Astrocyte (in vitro differentiated cells and primary cell): Measurements from ENCODE around the gene MYO1E. TPM values are rescaled to one million over a fixed set of nuclear protein-coding genes. Genes with fewer than 3 reads are reported as not detected.

Experiments used
- DNase-seq: peaks from one replicate; pipeline ENCODE4 v3.0.0-alpha.2; 2010; ENCODE audit warnings: low read depth
- FAIRE-seq: peaks from 2 replicates; lab custom pipeline; 2011; peaks lifted over from hg19 to GRCh38; lab: Jason Lieb, UNC
- H2AFZ ChIP-seq: 2 replicates; pipeline ENCODE4 v1.6.0; 2012; ENCODE audit warnings: low read depth, low read length, inconsistent platforms
- H3K27ac ChIP-seq: 2 replicates; pipeline ENCODE4 v1.5.1; 2011; ENCODE audit warnings: low read depth, low read length, inconsistent platforms
- H3K27me3 ChIP-seq: 2 replicates; pipeline ENCODE4 v1.6.0; 2011; ENCODE audit warnings: low read length, inconsistent platforms; ENCODE audit not compliant: insufficient read depth
- H3K36me3 ChIP-seq: 2 replicates; pipeline ENCODE4 v1.5.1; 2011; ENCODE audit warnings: low read length, inconsistent platforms; ENCODE audit not compliant: insufficient read depth
- H3K4me1 ChIP-seq: 2 replicates; pipeline ENCODE4 v1.5.1; 2011; ENCODE audit warnings: low read length, inconsistent platforms; ENCODE audit not compliant: insufficient read depth
- H3K4me2 ChIP-seq: 2 replicates; pipeline ENCODE4 v1.6.0; 2012; ENCODE audit warnings: low read length, inconsistent platforms
- H3K4me3 ChIP-seq: 2 replicates; pipeline ENCODE4 v1.5.1; 2011; ENCODE audit warnings: low read depth, mild to moderate bottlenecking, low read length, inconsistent platforms; ENCODE audit not compliant: insufficient read depth
- H3K79me2 ChIP-seq: 2 replicates; pipeline ENCODE4 v1.6.0; 2012; ENCODE audit warnings: mild to moderate bottlenecking, low read length, inconsistent platforms; ENCODE audit not compliant: insufficient read depth
- H3K9ac ChIP-seq: 2 replicates; pipeline ENCODE4 v1.6.0; 2012; ENCODE audit warnings: mild to moderate bottlenecking, low read length, inconsistent platforms
- H3K9me3 ChIP-seq: 2 replicates; pipeline ENCODE4 v1.5.1; 2012; ENCODE audit warnings: low read depth, mild to moderate bottlenecking, low read length, inconsistent platforms; ENCODE audit not compliant: insufficient read depth
- H4K20me1 ChIP-seq: 2 replicates; pipeline ENCODE4 v1.6.0; 2012; ENCODE audit warnings: low read length, inconsistent platforms; ENCODE audit not compliant: insufficient read depth
- H3K27ac Mint-ChIP-seq: one replicate; pipeline ENCODE4 v1.8.0; 2021; ENCODE audit warnings: mild to moderate bottlenecking, mixed read lengths; ENCODE audit not compliant: unreplicated experiment
- H3K27me3 Mint-ChIP-seq: one replicate; pipeline ENCODE4 v1.8.0; 2021; ENCODE audit warnings: low read depth, mixed read lengths; ENCODE audit not compliant: unreplicated experiment
- H3K36me3 Mint-ChIP-seq: one replicate; pipeline ENCODE4 v1.8.0; 2021; ENCODE audit warnings: low read depth, mixed read lengths; ENCODE audit not compliant: unreplicated experiment
- H3K4me1 Mint-ChIP-seq: one replicate; pipeline ENCODE4 v1.8.0; 2021; ENCODE audit warnings: low read depth, mixed read lengths; ENCODE audit not compliant: unreplicated experiment
- H3K4me3 Mint-ChIP-seq: one replicate; pipeline ENCODE4 v1.8.0; 2021; ENCODE audit warnings: mild to moderate bottlenecking, moderate library complexity, mixed read lengths; ENCODE audit not compliant: unreplicated experiment
- H3K9me3 Mint-ChIP-seq: one replicate; pipeline ENCODE4 v1.8.0; 2021; ENCODE audit warnings: mild to moderate bottlenecking, mixed read lengths; ENCODE audit not compliant: unreplicated experiment
- EZH2 ChIP-seq: IDR thresholded peaks from 2 replicates; pipeline ENCODE4 v1.6.1; 2012; ENCODE audit warnings: mild to moderate bottlenecking, low read length, inconsistent platforms; ENCODE audit not compliant: insufficient read depth
- total RNA-seq: library from RNA; stranded (reverse); gene quantifications from 2 replicates; pipeline ENCODE4 v1.2.1, GENCODE V29; 2021
- TF ChIP-seq, protein P1 (sequence below): IDR thresholded peaks from 2 replicates; pipeline ENCODE4 v1.5.1; 2011; ENCODE audit warnings: low read depth, mild to moderate bottlenecking, inconsistent platforms, low read length, moderate library complexity; ENCODE audit not compliant: insufficient read depth

MYO1E gene
- total RNA-seq, 1 donor from 2014 or later: 227 TPM

- TF ChIP-seq, protein P1, sequence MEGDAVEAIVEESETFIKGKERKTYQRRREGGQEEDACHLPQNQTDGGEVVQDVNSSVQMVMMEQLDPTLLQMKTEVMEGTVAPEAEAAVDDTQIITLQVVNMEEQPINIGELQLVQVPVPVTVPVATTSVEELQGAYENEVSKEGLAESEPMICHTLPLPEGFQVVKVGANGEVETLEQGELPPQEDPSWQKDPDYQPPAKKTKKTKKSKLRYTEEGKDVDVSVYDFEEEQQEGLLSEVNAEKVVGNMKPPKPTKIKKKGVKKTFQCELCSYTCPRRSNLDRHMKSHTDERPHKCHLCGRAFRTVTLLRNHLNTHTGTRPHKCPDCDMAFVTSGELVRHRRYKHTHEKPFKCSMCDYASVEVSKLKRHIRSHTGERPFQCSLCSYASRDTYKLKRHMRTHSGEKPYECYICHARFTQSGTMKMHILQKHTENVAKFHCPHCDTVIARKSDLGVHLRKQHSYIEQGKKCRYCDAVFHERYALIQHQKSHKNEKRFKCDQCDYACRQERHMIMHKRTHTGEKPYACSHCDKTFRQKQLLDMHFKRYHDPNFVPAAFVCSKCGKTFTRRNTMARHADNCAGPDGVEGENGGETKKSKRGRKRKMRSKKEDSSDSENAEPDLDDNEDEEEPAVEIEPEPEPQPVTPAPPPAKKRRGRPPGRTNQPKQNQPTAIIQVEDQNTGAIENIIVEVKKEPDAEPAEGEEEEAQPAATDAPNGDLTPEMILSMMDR: no peak
- no peak for TF ChIP-seq EZH2
- peaks cover 52% of the 10 kb centered on the region for H3K4me1 ChIP-seq
- no peaks in the 10 kb centered on the region for H3K27me3 ChIP-seq
- Mint-ChIP-seq H3K27ac (no peak overlapping the region), H3K9me3 (no peaks in the 10 kb centered on the region), H3K36me3 (peaks cover 16% of the 10 kb centered on the region), H3K27me3 (no peaks in the 10 kb centered on the region), H3K4me3 (no peak overlapping the region), H3K4me1 (peaks cover 40% of the 10 kb centered on the region)
- H3K79me2 ChIP-seq: no peaks in the 10 kb centered on the region
- peak overlapping the region; percentile 69 for H3K9ac ChIP-seq
- H3K4me3 ChIP-seq: no peak overlapping the region
- H3K27ac ChIP-seq: peak overlapping the region; percentile 94
- DNase-seq: no peak
- FAIRE-seq: no peak
- no peaks in the 10 kb centered on the region for H4K20me1 ChIP-seq
- H3K4me2 ChIP-seq: no peak overlapping the region
- H3K36me3 ChIP-seq: peaks cover 16% of the 10 kb centered on the region
- H2AFZ ChIP-seq: no peak overlapping the region
- H3K9me3 ChIP-seq: no peaks in the 10 kb centered on the region
Observed at GRCh38 chr15:59171067-59171397, 201.6 kb downstream of the MYO1E start.

DNA sequence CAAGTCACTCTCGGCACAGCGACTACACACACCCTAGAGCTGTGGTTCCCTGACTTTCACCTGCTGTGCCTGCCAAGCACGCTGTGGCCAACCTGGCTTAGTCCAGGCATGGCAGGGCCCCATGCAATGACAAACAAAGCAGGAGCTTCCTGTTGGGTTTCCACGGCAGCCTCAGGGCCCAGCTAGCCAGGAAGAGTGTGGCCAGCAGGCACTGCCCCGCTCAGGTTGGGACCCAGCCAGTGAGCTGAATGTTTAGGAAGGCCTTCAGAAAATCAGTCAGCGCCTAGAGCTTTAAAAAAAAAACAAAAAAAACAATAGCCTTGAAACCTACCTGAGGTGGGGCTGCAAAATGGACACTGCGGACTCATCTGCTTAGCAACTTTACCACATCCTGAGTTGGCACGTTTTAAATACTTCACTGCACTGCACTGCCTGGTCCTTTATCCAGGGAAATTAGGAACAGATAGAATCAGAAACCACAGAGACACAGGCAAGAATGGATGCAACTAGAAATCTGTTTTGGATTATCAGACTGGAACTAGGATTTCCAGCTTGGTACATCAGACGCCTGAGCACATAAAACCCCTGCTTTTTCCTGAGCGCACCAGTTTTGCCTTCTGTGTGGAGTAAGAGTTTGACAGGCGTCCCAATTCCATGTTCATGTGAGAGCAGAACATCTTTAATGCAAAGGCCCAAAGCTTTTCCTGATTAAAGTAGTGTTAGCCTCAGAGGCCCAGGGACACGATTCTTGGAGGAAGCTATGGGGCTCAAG is 202.2 kb downstream of the MYO1E start:
- Histone ChIP-seq H3K9ac (peak overlapping the region; percentile 69), H3K4me1 (peaks cover 53% of the 10 kb centered on the region), H2AFZ (no peak overlapping the region), H3K36me3 (peaks cover 16% of the 10 kb centered on the region), H4K20me1 (no peaks in the 10 kb centered on the region), H3K9me3 (no peaks in the 10 kb centered on the region), H3K4me3 (no peak overlapping the region), H3K27ac (peak overlapping the region; percentile 94), H3K27me3 (no peaks in the 10 kb centered on the region), H3K4me2 (peak overlapping the region; percentile 46), H3K79me2 (no peaks in the 10 kb centered on the region)
- FAIRE-seq: no peak
- TF ChIP-seq EZH2: no peak
- TF ChIP-seq, protein P1: no peak
- H3K9me3 Mint-ChIP-seq: no peaks in the 10 kb centered on the region
- H3K27ac Mint-ChIP-seq: peak overlapping the region; percentile 97
- H3K36me3 Mint-ChIP-seq: peaks cover 21% of the 10 kb centered on the region
- H3K4me1 Mint-ChIP-seq: peaks cover 43% of the 10 kb centered on the region
- no peak overlapping the region for H3K4me3 Mint-ChIP-seq
- no peaks in the 10 kb centered on the region for H3K27me3 Mint-ChIP-seq
- DNase-seq: peak; percentile 63

DNA sequence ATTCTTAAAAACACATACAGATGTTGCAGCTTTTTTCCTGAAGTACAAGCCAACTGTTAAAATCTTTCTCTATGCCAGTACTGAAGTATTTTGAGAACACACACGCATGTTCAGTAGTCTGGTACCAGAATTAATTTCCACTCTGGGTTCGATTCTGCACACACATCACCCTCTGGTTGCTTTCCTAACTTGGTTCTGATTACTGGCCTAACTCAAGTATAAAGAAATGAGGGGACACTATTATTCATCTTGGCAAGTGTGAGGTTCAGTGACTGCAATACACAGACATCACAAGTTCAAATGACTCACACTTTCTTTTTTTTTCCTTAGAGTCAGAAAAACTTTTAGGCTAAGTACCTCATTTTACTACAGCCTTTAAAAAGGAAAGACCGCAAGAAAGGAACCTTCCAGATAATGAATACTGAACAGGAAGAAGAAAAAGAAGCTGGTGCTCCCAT is 203.4 kb downstream of the MYO1E start:
- peak overlapping the region; percentile 12 for H3K4me3 Mint-ChIP-seq
- Histone ChIP-seq H3K4me1 (peaks cover 43% of the 10 kb centered on the region), H3K27ac (peak overlapping the region; percentile 94), H2AFZ (no peak overlapping the region), H3K9ac (peak overlapping the region; percentile 69), H3K79me2 (no peaks in the 10 kb centered on the region), H3K4me2 (peak overlapping the region; percentile 46), H3K4me3 (no peak overlapping the region), H3K9me3 (no peaks in the 10 kb centered on the region), H3K36me3 (peaks cover 25% of the 10 kb centered on the region), H3K27me3 (no peaks in the 10 kb centered on the region), H4K20me1 (no peaks in the 10 kb centered on the region)
- DNase-seq (peak; percentile 95), FAIRE-seq (peak; percentile 84)
- H3K27me3 Mint-ChIP-seq: no peaks in the 10 kb centered on the region
- peaks cover 27% of the 10 kb centered on the region for H3K36me3 Mint-ChIP-seq
- H3K27ac Mint-ChIP-seq: peak overlapping the region; percentile 97
- peaks cover 40% of the 10 kb centered on the region for H3K4me1 Mint-ChIP-seq
- no peaks in the 10 kb centered on the region for H3K9me3 Mint-ChIP-seq
- TF ChIP-seq EZH2: no peak
- TF ChIP-seq, protein P1: no peak
